Smooth muscle cell (in vitro differentiated cells): ENCODE measurements around the gene LRRC43. TPM values are rescaled to one million over a fixed set of nuclear protein-coding genes. Genes with fewer than 3 reads are reported as not detected.

Source experiments
- DNase-seq: peaks from one replicate; lab custom pipeline; 2025; ENCODE audit not compliant: unreplicated experiment; lab: John Stamatoyannopoulos, UW
- H2AFZ ChIP-seq: fragments of 200-600 bp; sonication (generic); 2 replicates; pipeline ENCODE4 v1.6.0; 2016; ENCODE audit warnings: antibody characterized with exemption, low read depth, mild to moderate bottlenecking
- H3F3A ChIP-seq: fragments of 200-600 bp; sonication (generic); 2 replicates; pipeline ENCODE4 v1.6.0; 2017; ENCODE audit warnings: antibody characterized with exemption, low read depth
- H3K27ac ChIP-seq: fragments of 200-600 bp; sonication (generic); 2 replicates; pipeline ENCODE4 v1.5.1; 2016; ENCODE audit warnings: low read depth, mild to moderate bottlenecking
- H3K27me3 ChIP-seq: fragments of 200-600 bp; sonication (generic); 2 replicates; pipeline ENCODE4 v1.6.1; 2016; ENCODE audit warnings: low read depth, mild to moderate bottlenecking
- H3K36me3 ChIP-seq: fragments of 200-600 bp; sonication (generic); 2 replicates; pipeline ENCODE4 v1.5.1; 2016; ENCODE audit warnings: low read depth
- H3K4me1 ChIP-seq: fragments of 200-600 bp; sonication (generic); 2 replicates; pipeline ENCODE4 v1.5.1; 2016; ENCODE audit warnings: low read depth
- H3K4me2 ChIP-seq: fragments of 200-600 bp; sonication (generic); 2 replicates; pipeline ENCODE4 v1.6.0; 2016; ENCODE audit warnings: mild to moderate bottlenecking
- H3K4me3 ChIP-seq: fragments of 200-600 bp; sonication (generic); 2 replicates; pipeline ENCODE4 v1.5.1; 2016; ENCODE audit warnings: mild to moderate bottlenecking
- H3K79me2 ChIP-seq: fragments of 200-600 bp; sonication (generic); 2 replicates; pipeline ENCODE4 v1.6.0; 2016; ENCODE audit warnings: low read depth, mild to moderate bottlenecking
- H3K9ac ChIP-seq: fragments of 200-600 bp; sonication (generic); 2 replicates; pipeline ENCODE4 v1.6.0; 2016; ENCODE audit warnings: low read depth
- H3K9me3 ChIP-seq: fragments of 200-600 bp; sonication (generic); replicated peaks from 2 replicates; pipeline ENCODE4 v1.5.1; 2016; ENCODE audit warnings: low read depth
- H4K20me1 ChIP-seq: fragments of 200-600 bp; sonication (generic); 2 replicates; pipeline ENCODE4 v1.6.0; 2016; ENCODE audit warnings: low read depth
- WGBS: methylation state at CpG from one replicate; pipeline ENCODE4 v1.1.7; 2016; ENCODE audit warnings: low lambda C conversion rate; 5-methylcytosine and 5-hydroxymethylcytosine counted together
- polyA plus RNA-seq: library from polyadenylated mRNA; unstranded; fragments of >200 nt; fragmentation: Nextera tagmentation; extraction: Ambion mirVana; gene quantifications from 2 replicates; pipeline ENCODE4 v1.2.1, GENCODE V29; 2016
- total RNA-seq: library from RNA; depleted of rRNA; stranded (reverse); fragments of >200 nt; gene quantifications from 2 replicates; pipeline ENCODE4 v1.2.3, GENCODE V29; 2014
- TF ChIP-seq, protein P1 (sequence below): fragments of 200-600 bp; sonication (generic); IDR thresholded peaks from 2 replicates; pipeline ENCODE4 v1.5.1; 2017; ENCODE audit warnings: borderline replicate concordance, mild to moderate bottlenecking, antibody characterized with exemption; ENCODE audit not compliant: insufficient read depth, poor library complexity, severe bottlenecking

LRRC43 gene
- total and polyA plus RNA-seq, 2 experiments from 2014 or later = 0.38 TPM; not detected in 1

DNA sequence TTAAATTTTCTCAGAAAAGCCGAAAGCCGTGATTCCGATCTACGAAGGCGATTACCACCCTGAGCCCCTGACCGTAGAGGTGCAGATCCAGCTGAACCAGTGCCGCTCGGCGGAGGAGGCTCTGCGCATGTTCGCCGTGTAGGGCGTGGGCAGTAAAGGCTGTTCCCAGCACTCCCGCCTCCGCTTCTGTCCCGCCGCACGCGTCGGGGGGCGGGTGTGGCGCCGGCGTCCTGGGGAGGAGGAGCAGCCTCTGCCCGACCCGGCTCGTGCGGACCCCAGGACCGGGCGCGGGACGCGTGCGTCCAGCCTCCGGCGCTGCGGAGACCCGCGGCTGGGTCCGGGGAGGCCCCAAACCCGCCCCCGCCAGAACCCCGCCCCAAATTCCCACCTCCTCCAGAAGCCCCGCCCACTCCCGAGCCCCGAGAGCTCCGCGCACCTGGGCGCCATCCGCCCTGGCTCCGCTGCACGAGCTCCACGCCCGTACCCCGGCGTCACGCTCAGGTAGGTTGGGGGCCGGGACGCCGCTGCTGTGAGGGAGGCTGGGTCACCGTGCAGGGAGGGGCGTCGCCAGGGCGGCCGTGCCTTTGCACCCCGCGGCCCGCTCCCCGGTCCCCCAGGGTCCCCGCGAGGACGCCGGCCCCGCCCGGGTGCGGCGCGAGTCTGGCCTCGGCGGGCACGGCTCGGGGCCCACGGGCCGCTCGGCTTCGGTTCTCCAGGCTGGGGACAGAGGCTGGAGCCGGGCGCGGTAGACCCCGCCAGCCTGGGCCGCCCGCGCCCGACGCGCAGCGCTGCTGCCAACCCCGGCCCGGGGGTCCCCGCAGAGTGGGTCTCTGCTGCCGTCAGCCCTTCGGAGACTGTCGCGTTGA, 20.6 kb downstream of the LRRC43 start, which contains the start of gene B3GNT4:
B3GNT4 (plus strand) TSS at position 409 of the 866 bp plus-strand sequence. CDS start 910 bp downstream, outside the sequence.
- peak within 1 kb of the TSS; percentile 84 for H2AFZ ChIP-seq
- H3K4me1 ChIP-seq = no peaks in the 10 kb centered on the region
- no peak within 1 kb of the TSS for H3K9ac ChIP-seq
- TF ChIP-seq, protein P1, sequence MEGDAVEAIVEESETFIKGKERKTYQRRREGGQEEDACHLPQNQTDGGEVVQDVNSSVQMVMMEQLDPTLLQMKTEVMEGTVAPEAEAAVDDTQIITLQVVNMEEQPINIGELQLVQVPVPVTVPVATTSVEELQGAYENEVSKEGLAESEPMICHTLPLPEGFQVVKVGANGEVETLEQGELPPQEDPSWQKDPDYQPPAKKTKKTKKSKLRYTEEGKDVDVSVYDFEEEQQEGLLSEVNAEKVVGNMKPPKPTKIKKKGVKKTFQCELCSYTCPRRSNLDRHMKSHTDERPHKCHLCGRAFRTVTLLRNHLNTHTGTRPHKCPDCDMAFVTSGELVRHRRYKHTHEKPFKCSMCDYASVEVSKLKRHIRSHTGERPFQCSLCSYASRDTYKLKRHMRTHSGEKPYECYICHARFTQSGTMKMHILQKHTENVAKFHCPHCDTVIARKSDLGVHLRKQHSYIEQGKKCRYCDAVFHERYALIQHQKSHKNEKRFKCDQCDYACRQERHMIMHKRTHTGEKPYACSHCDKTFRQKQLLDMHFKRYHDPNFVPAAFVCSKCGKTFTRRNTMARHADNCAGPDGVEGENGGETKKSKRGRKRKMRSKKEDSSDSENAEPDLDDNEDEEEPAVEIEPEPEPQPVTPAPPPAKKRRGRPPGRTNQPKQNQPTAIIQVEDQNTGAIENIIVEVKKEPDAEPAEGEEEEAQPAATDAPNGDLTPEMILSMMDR = no peak
- peak within 1 kb of the TSS; percentile 60 for H3K4me3 ChIP-seq
- peaks cover 42% of the 10 kb centered on the region for H3K27me3 ChIP-seq
- 2% methylated on average over 55 of the region's 104 CpGs for whole genome bisulfite sequencing
- peaks cover 14% of the 10 kb centered on the region for H4K20me1 ChIP-seq
- H3F3A ChIP-seq = no peaks in the 10 kb centered on the region
- H3K4me2 ChIP-seq = peak within 1 kb of the TSS; percentile 97
- H3K27ac ChIP-seq = no peak within 1 kb of the TSS
- DNase-seq = no peak
- no peaks in the 10 kb centered on the region for H3K36me3 ChIP-seq
- H3K9me3 ChIP-seq = no peaks in the 10 kb centered on the region
- H3K79me2 ChIP-seq = no peaks in the 10 kb centered on the region

DNA sequence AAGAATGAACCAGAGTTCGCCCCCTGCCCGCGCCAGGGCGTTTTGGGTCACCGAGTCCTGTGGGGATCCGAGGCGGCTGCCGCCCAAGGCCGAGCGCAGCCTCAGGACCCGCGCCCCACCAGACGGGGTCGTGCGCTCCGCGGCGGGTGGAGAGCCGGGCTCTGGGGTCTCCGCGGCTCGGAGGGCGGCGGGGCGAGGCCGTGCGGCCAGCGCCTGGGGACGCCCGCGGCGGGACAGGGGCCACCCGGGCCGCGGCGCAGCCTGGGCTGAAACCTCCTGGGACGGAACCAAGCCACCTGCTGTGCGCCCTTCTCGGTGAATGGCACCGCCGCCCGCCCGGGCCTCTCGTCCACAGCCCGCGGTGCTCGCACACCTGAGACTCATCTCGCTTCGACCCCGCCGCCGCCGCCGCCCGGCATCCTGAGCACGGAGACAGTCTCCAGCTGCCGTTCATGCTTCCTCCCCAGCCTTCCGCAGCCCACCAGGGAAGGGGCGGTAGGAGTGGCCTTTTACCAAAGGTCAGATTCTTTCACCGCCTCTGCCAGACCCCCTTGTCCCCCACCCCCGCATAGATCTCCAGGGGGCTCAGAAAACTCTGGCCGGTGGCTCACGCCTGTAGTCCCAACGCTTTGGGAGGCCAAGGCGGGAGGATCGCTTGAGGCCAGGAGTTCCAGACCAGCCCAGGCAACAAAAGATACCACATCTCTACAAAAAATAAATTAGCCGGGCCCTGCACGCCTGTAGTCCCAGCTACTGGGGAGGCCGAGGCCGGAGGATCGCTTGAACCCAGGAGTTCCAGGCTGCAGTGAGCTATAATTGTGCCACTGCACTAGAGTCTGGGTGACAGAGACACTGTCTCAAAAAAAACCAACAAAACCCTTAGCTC, 21.5 kb downstream of the LRRC43 start:
- TF ChIP-seq, protein P1 = no peak
- H3K36me3 ChIP-seq = no peaks in the 10 kb centered on the region
- H3K4me2 ChIP-seq = peak overlapping the region; percentile 97
- H3K27ac ChIP-seq = no peak overlapping the region
- H3K27me3 ChIP-seq = peaks cover 42% of the 10 kb centered on the region
- H3F3A ChIP-seq = no peaks in the 10 kb centered on the region
- no peaks in the 10 kb centered on the region for H3K4me1 ChIP-seq
- peak overlapping the region; percentile 60 for H3K4me3 ChIP-seq
- no peak for DNase-seq
- no peaks in the 10 kb centered on the region for H3K9me3 ChIP-seq
- no peaks in the 10 kb centered on the region for H3K79me2 ChIP-seq
- H4K20me1 ChIP-seq = peaks cover 14% of the 10 kb centered on the region
- no peak overlapping the region for H2AFZ ChIP-seq
- 14% methylated on average over 51 of the region's 71 CpGs for WGBS
- H3K9ac ChIP-seq = no peak overlapping the region

GRCh38 chr12:122205053-122205925, 22.4 kb downstream of the LRRC43 start:
- TF ChIP-seq, protein P1 = no peak
- no peak overlapping the region for H3K9ac ChIP-seq
- no peak overlapping the region for H3K27ac ChIP-seq
- H3K27me3 ChIP-seq = peaks cover 42% of the 10 kb centered on the region
- DNase-seq = no peak
- no peak overlapping the region for H2AFZ ChIP-seq
- H3K4me3 ChIP-seq = no peak overlapping the region
- peaks cover 19% of the 10 kb centered on the region for H4K20me1 ChIP-seq
- no peaks in the 10 kb centered on the region for H3K4me1 ChIP-seq
- H3K79me2 ChIP-seq = no peaks in the 10 kb centered on the region
- H3K36me3 ChIP-seq = peaks cover 5% of the 10 kb centered on the region
- no peak overlapping the region for H3K4me2 ChIP-seq
- H3K9me3 ChIP-seq = no peaks in the 10 kb centered on the region
- H3F3A ChIP-seq = no peaks in the 10 kb centered on the region
- WGBS = 72% methylated on average over 19 of the region's 23 CpGs
